GM23338 (cell line): ENCODE data around the gene SMIM43. TPM values are rescaled to one million over a fixed set of nuclear protein-coding genes. Genes with fewer than 3 reads are reported as not detected.
A peak's percentile ranks its signal among the peaks of the same experiment; 100 is the strongest.

Source experiments
- ATAC-seq: fragments of 200-7000 bp; cut with Tn5 transposase; 3 replicates; pipeline ENCODE4 v1.9.1; 2020
- DNase-seq: peaks from one replicate; pipeline ENCODE4 v3.0.0-alpha.2; 2015; ENCODE audit warnings: low spot score
- H2AFZ ChIP-seq: fragments of 200-600 bp; sonication (generic); 2 replicates; pipeline ENCODE4 v1.8.0; 2016; ENCODE audit warnings: antibody characterized with exemption, mild to moderate bottlenecking, moderate library complexity
- H3F3A ChIP-seq: fragments of 200-600 bp; sonication (generic); replicated peaks from 2 replicates; pipeline ENCODE4 v1.8.0; 2017; ENCODE audit warnings: antibody characterized with exemption, mixed run types, low read depth
- H3K27ac ChIP-seq: fragments of 200-600 bp; sonication (generic); 2 replicates; pipeline ENCODE4 v1.6.1; 2016; ENCODE audit warnings: low read depth
- H3K27me3 ChIP-seq: fragments of 200-600 bp; sonication (generic); 2 replicates; pipeline ENCODE4 v1.8.0; 2016; ENCODE audit warnings: mild to moderate bottlenecking, mixed run types, moderate library complexity; ENCODE audit not compliant: insufficient read depth
- H3K36me3 ChIP-seq: fragments of 200-600 bp; sonication (generic); 2 replicates; pipeline ENCODE4 v1.8.0; 2016; ENCODE audit warnings: mild to moderate bottlenecking; ENCODE audit not compliant: insufficient read depth
- H3K4me1 ChIP-seq: fragments of 200-600 bp; sonication (generic); 2 replicates; pipeline ENCODE4 v1.8.0; 2016; ENCODE audit warnings: mild to moderate bottlenecking, moderate library complexity; ENCODE audit not compliant: insufficient read depth
- H3K4me2 ChIP-seq: fragments of 200-600 bp; sonication (generic); 2 replicates; pipeline ENCODE4 v1.7.1; 2017; ENCODE audit warnings: mixed run types
- H3K4me3 ChIP-seq: fragments of 200-600 bp; sonication (generic); 2 replicates; pipeline ENCODE4 v1.6.1; 2016; ENCODE audit warnings: mixed run types
- H3K79me2 ChIP-seq: fragments of 200-600 bp; sonication (generic); replicated peaks from 2 replicates; pipeline ENCODE4 v1.8.0; 2017; ENCODE audit warnings: mild to moderate bottlenecking; ENCODE audit not compliant: insufficient read depth
- H3K9me2 ChIP-seq: fragments of 200-600 bp; sonication (generic); 2 replicates; pipeline ENCODE4 v1.8.0; 2017; ENCODE audit not compliant: insufficient read depth
- H4K20me1 ChIP-seq: fragments of 200-600 bp; sonication (generic); replicated peaks from 2 replicates; pipeline ENCODE4 v1.8.0; 2017; ENCODE audit warnings: mild to moderate bottlenecking; ENCODE audit not compliant: insufficient read depth
- H3K27ac Mint-ChIP-seq: 2 replicates; pipeline ENCODE4 v1.8.0; 2020; ENCODE audit warnings: inconsistent platforms, mild to moderate bottlenecking, moderate library complexity, mixed read lengths
- H3K27me3 Mint-ChIP-seq: 3 replicates; pipeline ENCODE4 v1.8.0; 2022; ENCODE audit warnings: low read depth, mild to moderate bottlenecking, moderate library complexity, mixed read lengths, inconsistent platforms; ENCODE audit not compliant: insufficient read depth, poor library complexity
- H3K36me3 Mint-ChIP-seq: 3 replicates; pipeline ENCODE4 v1.8.0; 2021; ENCODE audit warnings: low read depth, mild to moderate bottlenecking, inconsistent platforms, moderate library complexity, mixed read lengths
- H3K4me1 Mint-ChIP-seq: 3 replicates; pipeline ENCODE4 v1.8.0; 2020; ENCODE audit warnings: mild to moderate bottlenecking, inconsistent platforms, mixed read lengths
- H3K4me3 Mint-ChIP-seq: 3 replicates; pipeline ENCODE4 v1.8.0; 2021; ENCODE audit warnings: moderate library complexity, mild to moderate bottlenecking, inconsistent platforms, mixed read lengths
- H3K9me3 Mint-ChIP-seq: 3 replicates; pipeline ENCODE4 v1.8.0; 2020; ENCODE audit warnings: moderate library complexity, mild to moderate bottlenecking, inconsistent platforms, mixed read lengths
- ETS1 ChIP-seq: IDR thresholded peaks from 2 replicates; pipeline ENCODE4 v1.6.1; 2016; ENCODE audit warnings: antibody characterized with exemption
- POLR2AphosphoS5 ChIP-seq: IDR thresholded peaks from 2 replicates; pipeline ENCODE4 v1.6.1; 2016; ENCODE audit warnings: antibody characterized with exemption, low read depth
- ZNF114 ChIP-seq: fragments of 250-450 bp; sonication (Bioruptor Pico); IDR thresholded peaks from 2 replicates; pipeline ENCODE4 v1.5.0; 2020; ENCODE audit warnings: mild to moderate bottlenecking, moderate library complexity
- polyA plus RNA-seq: library from polyadenylated mRNA; unstranded; fragments of >200 nt; fragmentation: Nextera tagmentation; extraction: Ambion mirVana; gene quantifications from 2 replicates; pipeline ENCODE4 v1.2.1, GENCODE V29; 2016
- total RNA-seq: library from RNA; depleted of rRNA; stranded (reverse); fragments of >200 nt; shearing (Covaris generic); gene quantifications from 2 replicates; pipeline ENCODE4 v1.2.3, GENCODE V29; 2014
- TF ChIP-seq, protein P1 (sequence below), 2 experiments: fragments of 200-600 bp in 1 of 2; sonication (generic) in 1 of 2; conservative IDR thresholded peaks; 2 replicates each; pipeline versions ENCODE4 v1.5.1 to v1.6.1; 2016 to 2017; ENCODE audit warnings: antibody characterized with exemption in 2 of 2, low read depth in 2 of 2, mild to moderate bottlenecking in 2 of 2, moderate library complexity in 1 of 2
- TF ChIP-seq, protein P2 (sequence below): fragments of 250-450 bp; sonication (Bioruptor Pico); IDR thresholded peaks from 2 replicates; pipeline ENCODE4 v1.5.0; 2020; ENCODE audit warnings: mild to moderate bottlenecking, moderate library complexity

Gene SMIM43
- total and polyA plus RNA-seq, 2 experiments from 2014 or later: 0.26 to 0.56 TPM

- H4K20me1 ChIP-seq: no peaks in the 10 kb centered on the region
- H3K27ac ChIP-seq: peak overlapping the region; percentile 88
- H3F3A ChIP-seq: no peaks in the 10 kb centered on the region
Measured at GRCh38 chr4:121711263-121712000, 53.5 kb downstream of the SMIM43 start.

More at GRCh38 chr4:121711263-121712000, 53.5 kb downstream of the SMIM43 start:
- ATAC-seq: peak; percentile 100
- DNase-seq: peak; percentile 93
- peak overlapping the region; percentile 88 for H2AFZ ChIP-seq
- no peaks in the 10 kb centered on the region for H3K9me2 ChIP-seq
- H3K36me3 ChIP-seq: no peaks in the 10 kb centered on the region
- Mint-ChIP-seq H3K4me3 (peak overlapping the region; percentile 56), H3K27ac (peak overlapping the region; percentile 84), H3K27me3 (peaks cover 6% of the 10 kb centered on the region), H3K4me1 (peaks cover 20% of the 10 kb centered on the region), H3K9me3 (no peaks in the 10 kb centered on the region), H3K36me3 (no peaks in the 10 kb centered on the region)
- H3K4me3 ChIP-seq: peak overlapping the region; percentile 46
- H3K4me1 ChIP-seq: peaks cover 12% of the 10 kb centered on the region
- no peaks in the 10 kb centered on the region for H3K27me3 ChIP-seq
- TF ChIP-seq ETS1 (no peak), POLR2AphosphoS5 (peak; percentile 52; the same call in 1 of the 2 replicates), ZNF114 (CRISPR knock-in tag) (0 out of 2 replicates have a peak, but pooled peaks have one; percentile 62)
- TF ChIP-seq, protein P1, sequence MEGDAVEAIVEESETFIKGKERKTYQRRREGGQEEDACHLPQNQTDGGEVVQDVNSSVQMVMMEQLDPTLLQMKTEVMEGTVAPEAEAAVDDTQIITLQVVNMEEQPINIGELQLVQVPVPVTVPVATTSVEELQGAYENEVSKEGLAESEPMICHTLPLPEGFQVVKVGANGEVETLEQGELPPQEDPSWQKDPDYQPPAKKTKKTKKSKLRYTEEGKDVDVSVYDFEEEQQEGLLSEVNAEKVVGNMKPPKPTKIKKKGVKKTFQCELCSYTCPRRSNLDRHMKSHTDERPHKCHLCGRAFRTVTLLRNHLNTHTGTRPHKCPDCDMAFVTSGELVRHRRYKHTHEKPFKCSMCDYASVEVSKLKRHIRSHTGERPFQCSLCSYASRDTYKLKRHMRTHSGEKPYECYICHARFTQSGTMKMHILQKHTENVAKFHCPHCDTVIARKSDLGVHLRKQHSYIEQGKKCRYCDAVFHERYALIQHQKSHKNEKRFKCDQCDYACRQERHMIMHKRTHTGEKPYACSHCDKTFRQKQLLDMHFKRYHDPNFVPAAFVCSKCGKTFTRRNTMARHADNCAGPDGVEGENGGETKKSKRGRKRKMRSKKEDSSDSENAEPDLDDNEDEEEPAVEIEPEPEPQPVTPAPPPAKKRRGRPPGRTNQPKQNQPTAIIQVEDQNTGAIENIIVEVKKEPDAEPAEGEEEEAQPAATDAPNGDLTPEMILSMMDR (conservative IDR thresholded peaks at IDR 0.05; ENCODE audit: low read depth in 2 of 2): no peak
- TF ChIP-seq, protein P2, sequence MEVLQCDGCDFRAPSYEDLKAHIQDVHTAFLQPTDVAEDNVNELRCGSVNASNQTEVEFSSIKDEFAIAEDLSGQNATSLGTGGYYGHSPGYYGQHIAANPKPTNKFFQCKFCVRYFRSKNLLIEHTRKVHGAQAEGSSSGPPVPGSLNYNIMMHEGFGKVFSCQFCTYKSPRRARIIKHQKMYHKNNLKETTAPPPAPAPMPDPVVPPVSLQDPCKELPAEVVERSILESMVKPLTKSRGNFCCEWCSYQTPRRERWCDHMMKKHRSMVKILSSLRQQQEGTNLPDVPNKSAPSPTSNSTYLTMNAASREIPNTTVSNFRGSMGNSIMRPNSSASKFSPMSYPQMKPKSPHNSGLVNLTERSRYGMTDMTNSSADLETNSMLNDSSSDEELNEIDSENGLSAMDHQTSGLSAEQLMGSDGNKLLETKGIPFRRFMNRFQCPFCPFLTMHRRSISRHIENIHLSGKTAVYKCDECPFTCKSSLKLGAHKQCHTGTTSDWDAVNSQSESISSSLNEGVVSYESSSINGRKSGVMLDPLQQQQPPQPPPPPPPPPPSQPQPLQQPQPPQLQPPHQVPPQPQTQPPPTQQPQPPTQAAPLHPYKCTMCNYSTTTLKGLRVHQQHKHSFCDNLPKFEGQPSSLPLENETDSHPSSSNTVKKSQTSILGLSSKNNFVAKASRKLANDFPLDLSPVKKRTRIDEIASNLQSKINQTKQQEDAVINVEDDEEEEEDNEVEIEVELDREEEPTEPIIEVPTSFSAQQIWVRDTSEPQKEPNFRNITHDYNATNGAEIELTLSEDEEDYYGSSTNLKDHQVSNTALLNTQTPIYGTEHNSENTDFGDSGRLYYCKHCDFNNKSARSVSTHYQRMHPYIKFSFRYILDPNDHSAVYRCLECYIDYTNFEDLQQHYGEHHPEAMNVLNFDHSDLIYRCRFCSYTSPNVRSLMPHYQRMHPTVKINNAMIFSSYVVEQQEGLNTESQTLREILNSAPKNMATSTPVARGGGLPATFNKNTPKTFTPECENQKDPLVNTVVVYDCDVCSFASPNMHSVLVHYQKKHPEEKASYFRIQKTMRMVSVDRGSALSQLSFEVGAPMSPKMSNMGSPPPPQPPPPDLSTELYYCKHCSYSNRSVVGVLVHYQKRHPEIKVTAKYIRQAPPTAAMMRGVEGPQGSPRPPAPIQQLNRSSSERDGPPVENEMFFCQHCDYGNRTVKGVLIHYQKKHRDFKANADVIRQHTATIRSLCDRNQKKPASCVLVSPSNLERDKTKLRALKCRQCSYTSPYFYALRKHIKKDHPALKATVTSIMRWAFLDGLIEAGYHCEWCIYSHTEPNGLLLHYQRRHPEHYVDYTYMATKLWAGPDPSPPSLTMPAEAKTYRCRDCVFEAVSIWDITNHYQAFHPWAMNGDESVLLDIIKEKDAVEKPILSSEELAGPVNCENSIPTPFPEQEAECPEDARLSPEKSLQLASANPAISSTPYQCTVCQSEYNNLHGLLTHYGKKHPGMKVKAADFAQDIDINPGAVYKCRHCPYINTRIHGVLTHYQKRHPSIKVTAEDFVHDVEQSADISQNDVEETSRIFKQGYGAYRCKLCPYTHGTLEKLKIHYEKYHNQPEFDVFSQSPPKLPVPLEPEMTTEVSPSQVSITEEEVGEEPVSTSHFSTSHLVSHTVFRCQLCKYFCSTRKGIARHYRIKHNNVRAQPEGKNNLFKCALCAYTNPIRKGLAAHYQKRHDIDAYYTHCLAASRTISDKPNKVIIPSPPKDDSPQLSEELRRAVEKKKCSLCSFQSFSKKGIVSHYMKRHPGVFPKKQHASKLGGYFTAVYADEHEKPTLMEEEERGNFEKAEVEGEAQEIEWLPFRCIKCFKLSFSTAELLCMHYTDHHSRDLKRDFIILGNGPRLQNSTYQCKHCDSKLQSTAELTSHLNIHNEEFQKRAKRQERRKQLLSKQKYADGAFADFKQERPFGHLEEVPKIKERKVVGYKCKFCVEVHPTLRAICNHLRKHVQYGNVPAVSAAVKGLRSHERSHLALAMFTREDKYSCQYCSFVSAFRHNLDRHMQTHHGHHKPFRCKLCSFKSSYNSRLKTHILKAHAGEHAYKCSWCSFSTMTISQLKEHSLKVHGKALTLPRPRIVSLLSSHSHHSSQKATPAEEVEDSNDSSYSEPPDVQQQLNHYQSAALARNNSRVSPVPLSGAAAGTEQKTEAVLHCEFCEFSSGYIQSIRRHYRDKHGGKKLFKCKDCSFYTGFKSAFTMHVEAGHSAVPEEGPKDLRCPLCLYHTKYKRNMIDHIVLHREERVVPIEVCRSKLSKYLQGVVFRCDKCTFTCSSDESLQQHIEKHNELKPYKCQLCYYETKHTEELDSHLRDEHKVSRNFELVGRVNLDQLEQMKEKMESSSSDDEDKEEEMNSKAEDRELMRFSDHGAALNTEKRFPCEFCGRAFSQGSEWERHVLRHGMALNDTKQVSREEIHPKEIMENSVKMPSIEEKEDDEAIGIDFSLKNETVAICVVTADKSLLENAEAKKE (CRISPR knock-in tag): peak; percentile 3; the same call in 1 of the 2 replicates
- peak overlapping the region; percentile 77 for H3K4me2 ChIP-seq
- H3K79me2 ChIP-seq: no peaks in the 10 kb centered on the region
